NCI-H510A treated with DMSO at 0.1 percent for 48 hours (cell line): ENCODE results near the gene SEC23IP.
"Not testable (repeated sequence)": the region's sequence is repeated elsewhere in the genome, so short reads cannot be mapped to it uniquely, and the experiment has no call there.

Experiments
- DNase-seq: peaks from one replicate; lab custom pipeline; 2025; lab: John Stamatoyannopoulos, UW

The SEC23IP gene

DNA sequence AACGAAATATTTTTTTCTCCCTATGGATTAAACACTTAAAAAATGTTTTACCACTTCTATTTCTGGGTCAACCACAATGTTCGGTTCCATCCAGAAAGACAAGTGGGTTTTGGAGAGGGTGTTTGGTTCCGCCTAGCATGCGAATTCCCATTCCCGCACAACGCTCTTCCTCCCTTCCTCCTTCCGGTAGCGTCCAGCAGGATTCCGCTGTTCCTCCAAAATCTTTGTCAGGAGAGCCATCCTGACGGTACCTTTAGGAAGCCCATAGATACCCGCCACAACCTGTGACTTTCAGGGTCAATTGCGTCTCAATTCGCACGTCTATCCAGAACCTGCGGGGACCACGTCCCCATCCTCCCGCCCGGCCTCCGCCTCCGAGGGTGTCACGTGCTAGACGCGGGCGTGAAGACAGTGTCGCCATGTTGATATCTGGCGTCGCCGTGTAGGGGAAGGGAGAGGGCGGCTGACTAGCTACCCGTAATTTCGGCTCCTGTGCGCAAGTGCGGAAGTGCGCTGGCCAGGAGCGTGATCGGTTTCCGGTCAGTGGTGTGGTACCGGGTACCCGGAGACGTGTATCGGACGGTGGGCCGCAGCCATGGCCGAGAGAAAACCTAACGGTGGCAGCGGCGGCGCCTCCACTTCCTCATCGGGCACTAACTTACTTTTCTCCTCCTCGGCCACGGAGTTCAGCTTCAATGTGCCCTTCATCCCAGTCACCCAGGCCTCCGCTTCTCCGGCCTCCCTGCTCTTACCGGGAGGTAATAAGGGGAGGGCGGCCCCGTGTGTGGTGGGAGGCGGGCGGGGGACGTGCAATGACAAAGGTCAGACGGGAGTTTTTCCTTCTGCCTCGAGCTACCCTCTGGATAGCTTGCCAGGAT lies at the start of gene SEC23IP:
TSS of gene SEC23IP (plus strand) at position 543 of the 878 bp plus-strand sequence. CDS start at position 596, 53 bp downstream.
- peak; percentile 90 for DNase-seq

DNA sequence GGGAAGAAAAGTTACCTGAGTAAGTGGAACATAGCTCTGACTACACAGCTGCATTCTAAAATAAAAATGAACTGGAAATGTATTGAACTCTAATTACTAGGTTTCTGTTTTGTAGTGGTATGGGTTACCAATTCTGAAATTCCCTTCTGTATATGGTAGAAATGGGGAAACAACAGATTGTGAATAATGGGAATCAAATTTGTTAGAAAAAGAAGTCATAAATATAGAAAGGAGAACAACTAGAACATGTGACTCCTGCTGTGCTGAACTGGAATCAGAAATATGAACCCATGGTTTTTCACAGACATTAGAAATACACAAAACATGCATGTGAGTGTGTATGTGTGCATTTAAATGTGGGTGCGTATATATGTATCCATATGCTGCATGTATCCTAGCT lies 46.9 kb upstream of the SEC23IP start:
- DNase-seq = no peak

DNA sequence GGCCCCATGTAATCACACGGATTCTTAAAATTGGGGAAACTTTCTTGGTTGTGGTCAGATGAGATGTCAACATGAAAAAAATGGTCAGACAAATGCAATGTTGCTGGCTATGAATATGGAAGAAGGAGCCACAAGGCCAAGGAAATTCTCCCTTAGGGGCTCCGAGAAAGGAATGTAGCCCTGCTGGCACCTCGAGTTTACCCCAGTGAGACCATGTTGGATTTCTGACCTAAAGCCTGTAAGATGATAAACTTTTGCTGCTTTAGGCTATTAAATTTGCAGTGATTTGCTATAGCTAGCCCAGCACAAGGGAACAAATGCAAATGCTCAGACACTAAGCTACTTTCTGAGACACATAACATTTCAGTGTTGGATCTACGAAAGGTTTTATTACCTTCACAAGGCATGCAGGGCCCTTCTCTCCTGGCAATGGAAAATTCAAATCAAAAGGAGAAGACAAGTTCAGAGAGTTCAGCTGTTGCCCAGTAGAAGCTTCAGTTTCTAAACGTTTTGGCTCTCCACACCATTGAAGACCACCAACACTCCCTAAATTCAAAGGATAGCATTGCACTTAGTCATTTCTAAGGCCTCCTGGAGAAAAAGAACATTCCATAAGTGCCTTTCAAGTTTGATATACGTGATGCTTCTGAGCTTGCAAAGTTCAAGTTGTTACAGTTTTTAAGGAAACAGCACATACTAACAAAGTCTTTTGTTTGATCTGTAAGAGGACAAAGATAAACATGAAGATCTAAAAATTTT lies 43.3 kb upstream of the SEC23IP start:
- DNase-seq = no peak

DNA sequence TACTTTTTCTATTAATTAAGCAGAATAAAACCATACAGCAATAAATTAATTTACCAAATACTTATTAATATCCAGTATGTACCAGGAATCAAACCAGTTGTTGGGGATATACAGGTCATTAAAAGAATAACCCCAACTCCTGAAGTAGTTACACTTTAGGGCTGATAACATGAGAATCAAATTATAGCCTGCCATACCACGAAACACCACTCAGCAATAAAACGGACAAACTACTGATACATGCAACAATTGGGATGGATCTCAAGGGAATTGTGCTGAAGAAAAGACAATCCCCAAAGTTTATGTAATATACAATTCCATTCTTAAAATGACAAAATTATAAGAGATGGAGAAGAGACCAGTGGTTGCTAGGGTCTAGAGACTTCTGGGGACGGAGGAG lies 42.6 kb upstream of the SEC23IP start:
- DNase-seq = no peak

DNA sequence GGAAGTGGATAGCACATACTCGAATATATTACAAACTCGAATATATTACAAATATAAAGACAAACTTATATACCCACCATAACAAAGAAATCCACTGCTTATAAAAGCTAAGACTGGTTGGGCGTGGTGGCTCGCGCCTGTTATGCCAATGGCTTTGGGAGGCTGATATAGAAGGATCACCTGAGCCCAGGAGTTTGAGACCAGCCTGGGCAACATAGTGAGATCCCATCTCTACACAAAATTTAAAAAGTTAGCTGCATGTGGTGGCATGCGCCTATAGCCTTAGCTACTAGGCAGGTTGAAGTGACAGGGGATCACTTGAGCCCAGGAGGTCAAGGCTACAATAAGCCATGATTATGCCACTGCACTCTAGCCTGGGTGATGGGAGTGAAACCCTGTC lies 40.3 kb upstream of the SEC23IP start:
- DNase-seq = no peak

DNA sequence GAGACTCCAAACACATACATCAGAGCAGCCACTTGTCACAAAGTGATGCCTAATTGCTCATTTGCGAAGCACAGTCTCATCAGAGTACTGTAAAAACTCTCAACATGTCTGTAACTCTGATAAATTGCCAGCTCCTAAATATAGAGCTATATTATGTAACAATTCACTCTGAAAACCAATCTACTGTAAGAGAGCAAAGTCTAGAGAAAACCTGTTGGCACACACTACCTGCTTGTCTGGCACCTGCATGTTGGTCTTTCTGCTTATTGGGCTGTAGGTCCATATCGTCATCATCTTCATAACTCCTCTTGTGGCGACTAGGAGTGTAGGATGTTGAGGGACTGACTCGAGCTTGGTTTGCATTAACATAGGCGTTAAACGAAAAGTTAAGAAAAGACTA lies 39.7 kb upstream of the SEC23IP start:
- no peak for DNase-seq

DNA sequence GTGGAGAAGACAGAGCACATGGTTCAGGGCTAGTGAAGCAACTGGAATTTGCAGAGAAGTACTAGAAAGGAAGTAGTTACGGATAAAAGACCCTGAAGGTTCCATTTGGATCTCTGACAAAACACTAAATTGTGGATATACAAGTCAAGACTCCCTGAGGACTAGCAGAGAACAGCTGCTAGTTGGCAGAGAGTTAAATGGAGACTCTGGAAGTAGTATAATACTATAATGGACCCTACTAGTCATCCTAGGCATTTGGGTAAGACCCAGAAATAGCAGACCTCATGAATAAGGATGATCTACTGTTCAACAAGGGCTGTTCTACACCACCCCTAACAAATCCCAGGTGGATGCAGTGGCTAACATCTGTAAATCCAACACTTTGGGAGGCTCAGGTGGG lies 39.0 kb upstream of the SEC23IP start:
- DNase-seq = no peak

DNA sequence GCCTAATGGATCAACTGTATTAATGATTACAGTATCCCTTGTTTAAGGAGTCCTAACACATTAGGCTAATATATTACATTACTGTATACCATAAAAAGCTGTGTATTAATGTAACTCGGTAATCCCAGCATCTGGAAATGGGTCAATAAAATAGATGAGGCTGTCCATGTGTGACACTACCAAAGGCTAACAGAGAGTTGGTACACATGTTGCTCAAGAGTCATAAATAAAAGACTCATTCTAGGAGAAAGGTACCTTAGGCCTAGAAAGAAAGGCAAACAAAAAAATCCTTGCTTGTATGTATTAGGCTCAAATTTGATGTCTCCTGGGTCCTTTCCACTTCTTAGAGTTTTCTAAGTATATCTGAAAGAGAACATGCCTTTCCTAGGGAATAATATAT lies 34.5 kb upstream of the SEC23IP start:
- no peak for DNase-seq

DNA sequence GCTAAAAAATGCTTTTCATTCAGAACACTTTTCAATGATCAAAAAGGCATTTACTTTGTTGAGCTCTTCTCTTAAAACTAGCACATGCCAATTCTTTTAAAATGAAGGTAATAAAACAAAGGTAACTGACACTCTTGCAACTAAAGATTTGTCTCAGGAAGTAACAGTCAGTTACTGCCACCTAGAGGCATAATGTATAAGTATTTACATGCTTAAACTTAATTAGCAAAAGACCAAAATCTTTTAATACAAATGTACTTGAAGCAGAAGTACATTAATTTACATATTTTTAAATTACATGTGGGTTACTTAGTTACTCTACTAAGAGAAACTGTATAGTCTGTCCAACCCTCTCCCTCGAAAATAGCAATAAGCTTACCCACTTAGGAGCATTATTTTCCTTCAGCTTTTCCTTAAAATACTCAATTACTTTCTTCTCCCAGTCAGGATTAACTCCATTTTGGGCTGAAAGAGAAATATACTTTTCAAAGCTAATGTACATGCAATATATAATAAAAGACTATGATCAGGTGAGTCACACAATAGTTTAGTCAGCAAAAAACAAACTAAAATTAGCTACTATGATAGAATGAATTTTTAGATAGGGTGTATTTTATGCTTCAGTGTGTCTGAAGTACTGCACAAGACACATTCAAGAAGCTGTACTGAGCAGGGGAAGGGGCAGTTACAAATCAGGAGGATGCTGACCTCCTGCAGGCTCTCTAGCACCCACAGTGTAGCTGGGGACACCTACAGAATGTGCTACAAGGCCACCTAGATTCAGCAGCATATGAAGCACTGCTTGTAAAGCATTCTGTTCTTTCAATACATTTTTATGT lies 32.9 kb upstream of the SEC23IP start:
- DNase-seq = peak; percentile 41

DNA sequence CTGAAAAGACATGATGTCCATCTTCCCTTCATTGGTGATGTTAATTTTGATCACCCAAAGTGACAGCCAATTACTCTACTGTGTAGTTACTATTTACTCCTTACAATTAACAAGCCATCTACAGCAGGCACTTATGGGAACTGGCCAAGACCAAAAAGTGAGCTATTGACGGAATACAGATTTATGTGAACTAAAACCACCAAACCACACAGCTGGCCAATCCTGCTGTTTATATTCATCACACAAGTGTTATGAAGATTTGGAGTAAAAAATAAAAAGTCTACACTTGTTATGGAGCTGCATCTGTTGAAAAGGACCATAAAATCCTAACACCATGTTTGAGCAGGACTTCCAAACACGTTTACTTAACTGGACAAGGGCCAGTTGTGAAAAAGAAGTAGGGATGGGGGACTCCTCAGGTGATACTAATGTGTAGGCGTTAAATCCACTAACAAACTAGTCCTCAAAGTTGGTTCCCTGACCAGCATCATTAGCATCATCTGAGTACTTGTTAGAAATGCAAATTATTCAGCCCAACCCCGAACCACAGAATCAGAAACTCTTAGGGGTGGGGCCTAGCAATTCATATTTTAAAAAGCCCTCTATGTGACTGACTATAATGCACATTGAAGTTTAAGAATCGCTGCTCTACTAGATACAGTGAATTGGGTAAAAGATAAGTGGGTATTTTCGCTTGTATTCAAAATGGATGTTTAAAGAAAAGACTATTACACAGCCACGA lies 31.5 kb upstream of the SEC23IP start:
- DNase-seq = no peak

DNA sequence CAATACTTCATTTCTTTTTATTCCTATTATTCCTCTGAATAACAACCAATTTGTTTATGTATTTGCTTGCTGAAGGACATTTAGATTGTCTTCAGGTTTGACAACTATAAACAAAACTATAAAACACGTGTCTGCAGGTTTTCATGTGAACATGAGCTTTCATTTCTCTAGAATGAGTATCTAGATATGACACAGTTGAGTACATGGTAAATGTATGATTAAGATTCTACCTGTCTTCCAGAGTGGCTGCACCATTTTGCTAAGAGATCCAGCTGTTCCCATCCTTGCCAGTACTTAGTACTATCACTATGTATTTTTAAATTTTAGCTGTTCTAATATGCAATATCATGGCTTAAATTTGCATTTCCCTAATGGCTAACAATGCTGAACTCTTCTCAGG lies 30.0 kb upstream of the SEC23IP start:
- DNase-seq = no peak

DNA sequence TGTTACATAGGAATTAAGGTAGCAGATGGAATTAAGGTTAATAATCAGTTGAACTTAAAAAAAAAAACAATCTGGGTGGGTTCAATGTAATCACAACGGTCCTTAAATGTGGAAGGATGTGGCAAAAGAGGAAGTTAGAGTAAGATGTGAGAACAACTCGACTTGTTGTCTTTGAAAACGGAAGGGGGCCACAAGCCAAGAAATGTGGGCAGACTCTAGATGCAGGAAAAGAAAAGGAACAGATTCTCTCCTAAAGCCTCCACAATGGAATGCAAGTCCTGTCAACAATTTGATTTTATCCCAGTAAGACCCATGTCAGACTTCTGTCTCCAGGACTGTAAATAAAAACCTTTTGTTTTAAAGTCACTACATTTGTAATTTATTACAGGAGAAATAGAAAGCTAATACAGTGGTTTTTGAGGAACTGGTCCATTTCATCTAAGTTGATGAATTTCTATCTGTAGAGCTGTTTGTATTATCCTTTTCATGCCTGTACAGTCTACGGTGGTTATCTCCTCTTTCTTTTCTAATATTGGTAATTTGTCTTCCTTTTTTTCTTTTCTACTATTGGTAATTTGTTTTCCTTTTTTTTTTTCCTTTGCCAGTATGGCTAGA lies 28.5 kb upstream of the SEC23IP start:
- DNase-seq = no peak

DNA sequence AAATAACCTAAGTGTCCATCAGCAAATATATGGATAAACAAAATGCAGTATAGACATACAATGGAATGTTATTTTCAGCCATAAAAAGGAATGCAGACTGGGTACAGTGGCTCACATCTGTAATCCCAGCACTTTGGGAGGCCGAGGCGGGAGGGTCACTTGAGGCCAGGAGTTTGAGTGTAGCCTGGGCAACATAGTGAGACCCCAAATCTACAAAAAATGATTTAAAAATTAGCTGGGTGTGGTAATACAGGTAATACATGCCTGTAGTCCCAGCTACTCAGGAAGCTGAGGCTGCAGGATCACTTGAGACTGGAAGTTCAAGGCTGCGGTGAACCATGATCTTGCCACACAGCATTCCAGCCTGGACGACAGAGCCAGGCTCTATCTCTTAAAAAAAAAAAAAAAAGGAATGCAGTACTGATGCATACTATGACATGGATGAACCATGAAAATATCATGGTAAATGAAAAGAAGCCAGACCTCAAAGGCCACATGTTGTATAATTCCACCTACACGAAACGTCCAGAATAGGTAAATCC lies 26.8 kb upstream of the SEC23IP start:
- no peak for DNase-seq

DNA sequence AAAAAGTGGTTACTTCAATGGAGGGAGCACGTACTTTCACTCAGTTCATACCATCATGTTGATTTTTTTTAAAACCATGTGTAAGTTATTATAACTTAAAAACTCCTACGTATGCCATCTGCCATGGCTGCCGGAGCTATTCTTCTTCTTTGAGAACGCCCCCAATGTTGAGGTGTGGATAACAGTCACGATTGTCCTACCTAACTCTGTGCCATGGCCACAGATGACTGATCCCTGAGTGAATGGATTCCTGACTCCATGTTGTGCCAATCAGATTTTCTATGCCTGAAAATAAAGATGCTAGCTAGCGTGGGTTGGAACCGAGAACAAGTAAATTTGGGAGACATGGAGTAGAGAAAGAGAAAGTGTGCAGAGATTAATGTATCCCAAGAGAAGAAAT lies 25.2 kb upstream of the SEC23IP start:
- DNase-seq = no peak

DNA sequence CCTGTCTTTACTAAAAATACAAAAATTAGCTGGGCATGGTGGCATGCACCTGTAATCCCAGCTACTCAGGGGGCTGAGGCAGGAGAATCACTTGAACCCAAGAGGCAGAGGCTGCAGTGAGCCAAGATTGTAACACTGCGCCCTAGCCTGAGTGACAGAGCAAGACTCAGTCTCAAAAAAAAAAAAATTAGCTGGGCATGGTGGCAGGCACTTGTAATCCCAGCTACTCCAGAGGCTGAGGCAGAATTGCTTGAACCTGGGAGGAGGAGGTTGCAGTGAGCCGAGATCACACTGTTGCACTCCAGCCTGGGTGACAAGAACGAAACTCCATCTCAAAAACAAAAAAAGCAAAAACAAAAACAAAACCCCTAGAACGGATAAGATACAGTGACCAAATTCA lies 23.1 kb upstream of the SEC23IP start:
- DNase-seq = not testable (repeated sequence)

DNA sequence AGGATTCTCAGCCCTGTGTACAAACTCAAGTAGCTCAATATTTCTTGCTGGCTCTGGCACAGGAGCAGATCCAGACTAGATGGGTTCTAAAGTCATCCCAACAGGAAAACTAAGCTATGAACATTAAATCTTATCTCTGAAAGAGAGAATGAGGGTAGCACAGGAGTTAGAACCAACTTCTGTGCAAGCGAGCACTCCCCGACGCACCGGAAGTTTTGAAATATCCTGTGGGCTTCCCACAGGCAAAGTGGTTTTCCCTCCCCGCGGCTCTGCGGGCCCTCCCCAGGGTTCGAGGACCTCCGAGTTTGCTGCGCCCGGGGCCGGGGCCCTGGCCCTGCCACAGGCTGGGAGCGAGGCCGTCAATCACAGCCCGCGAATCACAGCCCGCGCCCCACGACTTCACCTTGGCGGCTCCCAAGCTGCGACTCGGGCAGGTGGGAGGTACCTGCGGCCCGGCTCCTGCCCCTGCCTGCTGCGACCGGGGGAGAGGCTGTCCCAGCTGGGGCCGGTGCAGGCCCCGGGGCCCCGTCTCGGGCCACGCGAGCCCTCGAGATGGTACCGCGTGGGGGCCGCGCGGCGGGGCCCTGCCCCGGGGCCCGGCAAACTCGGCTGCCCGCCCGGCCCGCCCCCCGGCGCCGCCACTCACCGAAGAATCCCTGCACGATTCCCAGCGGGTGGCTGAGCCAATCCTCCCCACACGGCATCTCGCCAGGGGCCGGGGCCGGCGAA lies 20.5 kb upstream of the SEC23IP start:
- peak; percentile 40 for DNase-seq

DNA sequence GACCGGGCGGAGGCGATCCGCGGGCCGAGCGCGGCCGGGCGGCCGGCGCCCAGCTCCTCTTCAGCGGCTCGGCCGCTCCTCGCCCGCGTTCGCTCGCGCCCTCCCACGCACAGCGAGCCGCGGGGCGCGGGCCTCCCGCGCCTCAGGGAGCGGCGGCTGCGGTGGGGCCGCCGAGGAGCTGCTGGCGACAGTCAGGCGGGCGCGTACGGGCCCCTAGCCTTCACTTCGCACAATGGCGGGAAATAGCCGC lies 20.0 kb upstream of the SEC23IP start, which contains the start of gene MCMBP:
TSS of gene MCMBP (minus strand) at position 234 of the 250 bp plus-strand sequence. CDS start 259 bp downstream, outside the sequence.
- no peak for DNase-seq

DNA sequence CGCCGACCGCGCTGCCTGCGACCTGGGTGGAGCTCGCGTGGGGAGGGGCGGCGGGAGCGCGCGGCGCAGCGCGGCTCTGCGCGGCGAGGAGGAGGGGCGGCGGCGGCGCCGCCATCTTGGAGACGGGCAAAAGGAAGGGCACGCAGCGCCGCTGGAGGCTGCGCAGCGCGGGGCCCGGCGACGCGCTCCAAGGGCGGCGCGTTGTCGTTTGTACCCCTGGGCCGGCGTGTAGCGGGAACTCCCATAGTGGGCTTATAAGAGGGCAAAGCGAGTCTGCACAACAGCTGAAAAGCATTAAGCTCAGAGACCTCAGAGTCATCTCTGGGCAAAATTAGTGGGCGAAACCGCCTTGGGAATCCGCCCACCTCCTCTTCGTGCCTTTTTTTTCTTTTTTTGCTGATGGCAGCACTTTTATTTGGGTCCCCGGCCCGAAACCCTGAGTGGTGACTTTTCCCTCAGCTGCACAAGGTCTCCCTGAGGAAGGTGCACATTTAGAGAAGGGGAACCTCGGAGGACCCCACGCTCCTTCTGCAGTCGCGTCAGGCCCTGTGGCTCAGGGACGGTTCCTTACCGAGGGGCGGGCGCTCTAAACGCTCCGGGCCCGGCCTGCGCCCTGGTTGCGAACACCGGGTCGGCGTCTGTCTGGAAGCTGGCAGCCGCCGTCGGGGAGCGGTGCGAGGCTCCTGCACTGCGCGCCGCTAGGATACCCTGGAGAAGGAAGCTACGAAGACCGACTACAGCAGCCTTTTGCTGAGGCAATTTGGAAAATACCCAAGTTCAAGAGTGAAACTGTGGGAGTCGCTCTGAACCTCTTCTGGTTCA lies 19.5 kb upstream of the SEC23IP start:
- DNase-seq = peak; percentile 72

DNA sequence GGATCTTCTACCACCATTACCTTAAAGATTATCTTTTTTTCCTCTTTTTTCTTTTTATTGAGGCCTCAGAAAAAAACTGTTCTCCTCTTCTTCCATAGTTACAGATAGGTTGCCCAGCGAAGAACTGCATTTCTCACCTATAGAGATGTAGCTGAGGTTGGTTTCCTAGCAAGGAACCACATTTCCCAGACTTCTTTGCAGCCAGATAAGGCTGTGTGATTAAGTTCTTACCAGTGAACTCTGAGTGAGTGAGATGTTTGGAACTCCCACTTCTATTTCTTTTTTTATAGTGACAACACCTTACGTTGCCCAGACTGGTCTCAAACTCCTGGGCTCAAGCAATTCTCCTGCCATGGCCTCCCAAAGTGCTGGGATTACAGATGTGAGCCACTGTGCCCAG lies 14.0 kb upstream of the SEC23IP start:
- no peak for DNase-seq
